Activated CD4-positive, alpha-beta T cell treated with anti-CD3 and anti-CD28 coated beads for 48 hours (primary cell): ENCODE data around the gene APBB1IP.
"Not testable (repeated sequence)": the region's sequence is repeated elsewhere in the genome, so short reads cannot be mapped to it uniquely, and the experiment has no call there.

ENCODE experiments used
- DNase-seq: peaks from one replicate; pipeline ENCODE4 v3.0.0-alpha.2; 2020

The APBB1IP gene

GRCh38 chr10:26437637-26438461 is at the start of gene APBB1IP:
Gene APBB1IP, plus strand, starts transcription at chr10:26438341. Its CDS starts 53,986 bp downstream, at chr10:26492327.
- peak; percentile 62 for DNase-seq

GRCh38 chr10:26389533-26389932 is 48.6 kb upstream of the APBB1IP start:
- no peak for DNase-seq

- peak; percentile 15 for DNase-seq
Observed at GRCh38 chr10:26391701-26392695, 46.1 kb upstream of the APBB1IP start.

GRCh38 chr10:26398353-26398752 is 39.8 kb upstream of the APBB1IP start:
- DNase-seq: not testable (repeated sequence)

GRCh38 chr10:26407406-26407969 is 30.7 kb upstream of the APBB1IP start:
- no peak for DNase-seq

GRCh38 chr10:26408858-26409494 is 29.2 kb upstream of the APBB1IP start:
- DNase-seq: no peak

- DNase-seq: no peak
Observed at GRCh38 chr10:26410356-26410755, 27.8 kb upstream of the APBB1IP start.

- no peak for DNase-seq
Observed at GRCh38 chr10:26412932-26413331, 25.2 kb upstream of the APBB1IP start.

GRCh38 chr10:26413375-26413774 is 24.8 kb upstream of the APBB1IP start:
- DNase-seq: no peak

- no peak for DNase-seq
Observed at GRCh38 chr10:26417136-26417535, 21.0 kb upstream of the APBB1IP start.

- no peak for DNase-seq
Observed at GRCh38 chr10:26422977-26423376, 15.2 kb upstream of the APBB1IP start.

GRCh38 chr10:26423722-26424121 is 14.4 kb upstream of the APBB1IP start:
- no peak for DNase-seq

GRCh38 chr10:26430641-26431163 is 7.4 kb upstream of the APBB1IP start:
- no peak for DNase-seq

GRCh38 chr10:26432938-26433337 is 5.2 kb upstream of the APBB1IP start:
- DNase-seq: no peak

GRCh38 chr10:26435852-26436251 is 2.3 kb upstream of the APBB1IP start:
- no peak for DNase-seq

- no peak for DNase-seq
Observed at GRCh38 chr10:26436848-26437247, 1.3 kb upstream of the APBB1IP start.

- DNase-seq: peak; percentile 85
Observed at GRCh38 chr10:26438534-26439341, 597 bp downstream of the APBB1IP start.

- no peak for DNase-seq
Observed at GRCh38 chr10:26439406-26440087, 1.4 kb downstream of the APBB1IP start.

- DNase-seq: no peak
Observed at GRCh38 chr10:26440088-26440470, 1.9 kb downstream of the APBB1IP start.

GRCh38 chr10:26441491-26442214 is 3.5 kb downstream of the APBB1IP start:
- DNase-seq: no peak
